Endodermal cell (in vitro differentiated cells): ENCODE data around the gene OTOL1. TPM values are rescaled to one million over a fixed set of nuclear protein-coding genes. Genes with fewer than 3 reads are reported as not detected.

Source experiments
- DNase-seq: peaks from one replicate; pipeline ENCODE4 v3.0.0-alpha.2; 2017
- H3K27ac ChIP-seq: 2 replicates; pipeline ENCODE4 v1.5.1; 2013; ENCODE audit warnings: mild to moderate bottlenecking, low read depth, low read length, moderate library complexity
- H3K27me3 ChIP-seq: 2 replicates; pipeline ENCODE4 v1.6.1; 2013; ENCODE audit warnings: mild to moderate bottlenecking, low read length, moderate library complexity; ENCODE audit not compliant: insufficient read depth, control insufficient read depth, poor library complexity, severe bottlenecking
- H3K36me3 ChIP-seq: 2 replicates; pipeline ENCODE4 v1.7.0; 2013; ENCODE audit warnings: mild to moderate bottlenecking, low read length, moderate library complexity; ENCODE audit not compliant: control insufficient read depth, insufficient read depth
- H3K4me1 ChIP-seq: one replicate; pipeline ENCODE4 v1.7.0; 2013; ENCODE audit warnings: low read length; ENCODE audit not compliant: control insufficient read depth, insufficient read depth
- H3K4me3 ChIP-seq: 2 replicates; pipeline ENCODE4 v1.5.1; 2013; ENCODE audit warnings: mild to moderate bottlenecking, low read length, moderate library complexity
- H3K9ac ChIP-seq: 2 replicates; pipeline ENCODE4 v1.6.1; 2013; ENCODE audit warnings: mild to moderate bottlenecking, low read length, moderate library complexity; ENCODE audit not compliant: poor library complexity, severe bottlenecking; ENCODE audit errors: extremely low read depth
- H3K9me3 ChIP-seq: 2 replicates; pipeline ENCODE4 v1.6.1; 2013; ENCODE audit warnings: mild to moderate bottlenecking, low read length, moderate library complexity; ENCODE audit not compliant: control insufficient read depth
- H3K27ac Mint-ChIP-seq: 2 replicates; pipeline ENCODE4 v1.8.0; 2020; ENCODE audit warnings: mixed read lengths
- H3K27me3 Mint-ChIP-seq: 2 replicates; pipeline ENCODE4 v1.8.0; 2021; ENCODE audit warnings: mild to moderate bottlenecking, mixed read lengths; ENCODE audit not compliant: insufficient read depth
- H3K36me3 Mint-ChIP-seq: 2 replicates; pipeline ENCODE4 v1.8.0; 2020; ENCODE audit warnings: low read depth, mixed read lengths
- H3K4me1 Mint-ChIP-seq: 2 replicates; pipeline ENCODE4 v1.8.0; 2020; ENCODE audit warnings: mixed read lengths
- H3K4me3 Mint-ChIP-seq: 2 replicates; pipeline ENCODE4 v1.8.0; 2020; ENCODE audit warnings: mild to moderate bottlenecking, moderate library complexity, mixed read lengths
- H3K9me3 Mint-ChIP-seq: 2 replicates; pipeline ENCODE4 v1.8.0; 2020; ENCODE audit warnings: mild to moderate bottlenecking, mixed read lengths
- CTCF ChIP-seq: fragments of 200-600 bp; sonication (generic); conservative IDR thresholded peaks from 2 replicates; pipeline ENCODE4 v1.5.0; 2021; ENCODE audit warnings: antibody characterized with exemption, mild to moderate bottlenecking
- WGBS, 2 experiments: methylation state at CpG; one replicate each; pipeline versions ENCODE4 v1.1.5 to v1.1.7; 2013; ENCODE audit warnings: missing lambda C conversion rate in 2 of 2, mixed read lengths in 1 of 2; ENCODE audit not compliant: insufficient coverage in 1 of 2, insufficient read length in 1 of 2; 5-methylcytosine and 5-hydroxymethylcytosine counted together
- long read RNA-seq, 4 experiments: library from polyadenylated mRNA in 2 of 4; library from RNA in 1 of 4; library from capped mRNA in 1 of 4; stranded (forward) in 3 of 4; unstranded in 1 of 4; transcript quantifications; one replicate each; pipeline ENCODE4 v2.0.0, GENCODE V29; 2020 to 2021; ENCODE audit warnings: inconsistent platforms in 1 of 4
- polyA plus RNA-seq, 2 experiments: library from polyadenylated mRNA; stranded (reverse); fragments of 50-300 nt; gene quantifications; one replicate each; pipeline ENCODE4 v1.2.3, GENCODE V29; 2013
- total RNA-seq, 2 donors: library from RNA; stranded (reverse); fragmentation: NEBNext Ultra II Directional in 1 of 2; extraction: Animal tissue kit (Norgen Biotek cat#: 25700) in 1 of 2; gene quantifications; 2 replicates in 1 of 2; 3 replicates in 1 of 2; pipeline ENCODE4 v1.2.1, GENCODE V29; 2021

Gene OTOL1
- not detected for total RNA-seq
- polyA plus RNA-seq (2013, experiment 1 of 2), result not detected
- not detected for polyA plus RNA-seq (2013, experiment 2 of 2)
- long read RNA-seq, experiment 1, result 0 reads
- long read RNA-seq, experiment 2, result 0 reads
- long read RNA-seq, experiment 3, result 0 reads
- long read RNA-seq, experiment 4, result 0 reads

- no peaks in the 10 kb centered on the region for H3K27me3 Mint-ChIP-seq
- TF ChIP-seq CTCF, result no peak
- Histone ChIP-seq H3K27me3 (no peaks in the 10 kb centered on the region), H3K27ac (no peak within 1 kb of the TSS), H3K4me3 (no peak within 1 kb of the TSS), H3K4me1 (no peaks in the 10 kb centered on the region), H3K9ac (no peak within 1 kb of the TSS), H3K36me3 (no peaks in the 10 kb centered on the region), H3K9me3 (peaks cover 10% of the 10 kb centered on the region)
- no peaks in the 10 kb centered on the region for H3K36me3 Mint-ChIP-seq
- peaks cover 7% of the 10 kb centered on the region for H3K4me1 Mint-ChIP-seq
- 82% methylated on average over 1 of the region's 1 CpG; no CpG with 5 or more reads in 1 of the 2 experiments for WGBS, 2 experiments
- no peak within 1 kb of the TSS for H3K4me3 Mint-ChIP-seq
- no peak for DNase-seq
- no peak within 1 kb of the TSS for H3K27ac Mint-ChIP-seq
- H3K9me3 Mint-ChIP-seq, result peaks cover 14% of the 10 kb centered on the region
Observed at GRCh38 chr3:161496508-161496907, at the start of gene OTOL1. Gene OTOL1, plus strand, starts transcription at chr3:161496808. Its CDS starts 0 bp downstream, at chr3:161496808.

GRCh38 chr3:161449785-161450184 lies 46.8 kb upstream of the OTOL1 start:
- Histone ChIP-seq H3K4me1 (no peaks in the 10 kb centered on the region), H3K27ac (no peak overlapping the region), H3K27me3 (no peaks in the 10 kb centered on the region), H3K4me3 (no peak overlapping the region), H3K9ac (no peak overlapping the region), H3K36me3 (no peaks in the 10 kb centered on the region), H3K9me3 (no peaks in the 10 kb centered on the region)
- H3K4me3 Mint-ChIP-seq, result no peak overlapping the region
- H3K9me3 Mint-ChIP-seq, result no peaks in the 10 kb centered on the region
- no peak overlapping the region for H3K27ac Mint-ChIP-seq
- no peak for TF ChIP-seq CTCF
- DNase-seq, result no peak
- H3K27me3 Mint-ChIP-seq, result no peaks in the 10 kb centered on the region
- no peaks in the 10 kb centered on the region for H3K4me1 Mint-ChIP-seq
- WGBS, 2 experiments, result 89 to 100% methylated on average over 1 to 2 of the region's 2 CpGs
- no peaks in the 10 kb centered on the region for H3K36me3 Mint-ChIP-seq

GRCh38 chr3:161452179-161452578 lies 44.4 kb upstream of the OTOL1 start:
- no peak overlapping the region for H3K27ac Mint-ChIP-seq
- no peak for TF ChIP-seq CTCF
- no peak overlapping the region for H3K4me3 ChIP-seq
- 92 to 100% methylated on average over 1 to 2 of the region's 2 CpGs for WGBS, 2 experiments
- H3K9me3 ChIP-seq, result no peaks in the 10 kb centered on the region
- H3K4me1 Mint-ChIP-seq, result no peaks in the 10 kb centered on the region
- H3K4me1 ChIP-seq, result no peaks in the 10 kb centered on the region
- no peak overlapping the region for H3K27ac ChIP-seq
- H3K9me3 Mint-ChIP-seq, result no peaks in the 10 kb centered on the region
- no peak overlapping the region for H3K4me3 Mint-ChIP-seq
- H3K36me3 Mint-ChIP-seq, result no peaks in the 10 kb centered on the region
- no peaks in the 10 kb centered on the region for H3K36me3 ChIP-seq
- DNase-seq, result no peak
- H3K27me3 ChIP-seq, result no peaks in the 10 kb centered on the region
- H3K27me3 Mint-ChIP-seq, result no peaks in the 10 kb centered on the region
- H3K9ac ChIP-seq, result no peak overlapping the region
